SIG-M5 (cell line): ENCODE results near the gene ETS1.

Source experiments
- DNase-seq: peaks from one replicate; lab custom pipeline; 2025; lab: John Stamatoyannopoulos, UW

Gene ETS1

GRCh38 chr11:128517451-128518230, 69.7 kb downstream of the ETS1 start:
- no peak for DNase-seq

- no peak for DNase-seq
These were observed 70.5 kb downstream of the ETS1 start for GRCh38 chr11:128516886-128517285.

GRCh38 chr11:128515826-128516778, 71.3 kb downstream of the ETS1 start:
- DNase-seq, result no peak

GRCh38 chr11:128515086-128515485, 72.3 kb downstream of the ETS1 start:
- DNase-seq, result no peak

- DNase-seq, result no peak
These were observed 73.3 kb downstream of the ETS1 start for GRCh38 chr11:128513915-128514681.

GRCh38 chr11:128512474-128512996, 74.8 kb downstream of the ETS1 start:
- no peak for DNase-seq

- DNase-seq, result no peak
These were observed 75.6 kb downstream of the ETS1 start for GRCh38 chr11:128511712-128512111.

GRCh38 chr11:128509621-128510389, 77.6 kb downstream of the ETS1 start:
- DNase-seq, result no peak

GRCh38 chr11:128508770-128509510, 78.4 kb downstream of the ETS1 start:
- no peak for DNase-seq

GRCh38 chr11:128507936-128508335, 79.4 kb downstream of the ETS1 start:
- no peak for DNase-seq

GRCh38 chr11:128506999-128507611, 80.3 kb downstream of the ETS1 start:
- no peak for DNase-seq

GRCh38 chr11:128506356-128506755, 81.0 kb downstream of the ETS1 start:
- no peak for DNase-seq

- DNase-seq, result no peak
These were observed 81.8 kb downstream of the ETS1 start for GRCh38 chr11:128505449-128506065.

- DNase-seq, result no peak
These were observed 82.9 kb downstream of the ETS1 start for GRCh38 chr11:128504486-128504885.

GRCh38 chr11:128503245-128503991, 83.9 kb downstream of the ETS1 start:
- DNase-seq, result no peak

GRCh38 chr11:128502726-128503125, 84.6 kb downstream of the ETS1 start:
- no peak for DNase-seq

- DNase-seq, result no peak
These were observed 85.5 kb downstream of the ETS1 start for GRCh38 chr11:128501632-128502549.

- DNase-seq, result no peak
These were observed 86.3 kb downstream of the ETS1 start for GRCh38 chr11:128501008-128501407.
